ENCODE results near the gene MRPS35.

The MRPS35 gene

DNA sequence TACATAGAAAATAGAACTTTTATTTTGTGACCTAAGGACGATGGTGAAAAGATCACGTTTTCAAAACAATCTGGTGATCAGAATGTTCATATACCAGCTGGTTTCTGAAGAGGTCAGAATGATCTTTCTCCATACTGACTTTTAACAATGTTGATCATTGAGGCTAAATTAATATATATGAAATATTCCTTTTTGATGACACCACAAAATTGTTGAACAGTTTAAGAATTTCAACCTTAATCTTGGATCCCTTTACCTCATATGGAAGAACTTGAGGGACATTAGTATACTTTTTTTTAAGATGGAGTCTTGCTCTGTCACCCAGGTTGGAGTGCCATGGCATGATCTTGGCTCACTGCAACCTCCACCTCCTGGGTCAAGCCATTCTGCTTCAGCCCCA, 17.2 kb upstream of the MRPS35 start:
- H3K4me3 ChIP-seq (ENCODE audit: low read depth, low read length): no peak overlapping the region
- TF ChIP-seq, protein P1, sequence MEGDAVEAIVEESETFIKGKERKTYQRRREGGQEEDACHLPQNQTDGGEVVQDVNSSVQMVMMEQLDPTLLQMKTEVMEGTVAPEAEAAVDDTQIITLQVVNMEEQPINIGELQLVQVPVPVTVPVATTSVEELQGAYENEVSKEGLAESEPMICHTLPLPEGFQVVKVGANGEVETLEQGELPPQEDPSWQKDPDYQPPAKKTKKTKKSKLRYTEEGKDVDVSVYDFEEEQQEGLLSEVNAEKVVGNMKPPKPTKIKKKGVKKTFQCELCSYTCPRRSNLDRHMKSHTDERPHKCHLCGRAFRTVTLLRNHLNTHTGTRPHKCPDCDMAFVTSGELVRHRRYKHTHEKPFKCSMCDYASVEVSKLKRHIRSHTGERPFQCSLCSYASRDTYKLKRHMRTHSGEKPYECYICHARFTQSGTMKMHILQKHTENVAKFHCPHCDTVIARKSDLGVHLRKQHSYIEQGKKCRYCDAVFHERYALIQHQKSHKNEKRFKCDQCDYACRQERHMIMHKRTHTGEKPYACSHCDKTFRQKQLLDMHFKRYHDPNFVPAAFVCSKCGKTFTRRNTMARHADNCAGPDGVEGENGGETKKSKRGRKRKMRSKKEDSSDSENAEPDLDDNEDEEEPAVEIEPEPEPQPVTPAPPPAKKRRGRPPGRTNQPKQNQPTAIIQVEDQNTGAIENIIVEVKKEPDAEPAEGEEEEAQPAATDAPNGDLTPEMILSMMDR (IDR thresholded peaks at IDR 0.05; ENCODE audit: borderline replicate concordance, insufficient read depth, low read depth, low read length): no peak

GRCh38 chr12:27695556-27696292, 14.9 kb upstream of the MRPS35 start:
- no peak overlapping the region for H3K4me3 ChIP-seq (ENCODE audit: low read depth, low read length)
- TF ChIP-seq, protein P1 (IDR thresholded peaks at IDR 0.05; ENCODE audit: borderline replicate concordance, insufficient read depth, low read depth, low read length): no peak

DNA sequence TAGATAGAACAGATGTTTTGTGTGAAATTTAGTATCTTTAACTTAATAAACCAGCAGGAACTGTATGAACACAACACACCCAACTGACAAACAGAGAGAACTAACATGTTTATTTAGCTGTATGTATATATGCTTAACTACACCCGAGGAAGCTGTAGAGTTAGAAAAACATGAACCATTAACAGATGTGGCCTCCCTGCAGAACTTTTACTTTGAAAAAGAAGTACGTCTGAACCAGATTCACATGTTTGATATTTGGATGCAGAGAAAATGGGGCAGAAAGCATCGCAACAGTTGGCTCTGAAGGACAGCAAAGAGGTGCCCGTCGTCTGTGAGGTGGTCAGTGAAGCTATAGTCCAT, 14.4 kb upstream of the MRPS35 start, which contains the start of gene REP15:
REP15 (plus strand) TSS at position 155 of the 360 bp plus-strand sequence; CDS start at position 271, 116 bp downstream.
- TF ChIP-seq, protein P1 (IDR thresholded peaks at IDR 0.05; ENCODE audit: borderline replicate concordance, insufficient read depth, low read depth, low read length): no peak
- no peak within 1 kb of the TSS for H3K4me3 ChIP-seq (ENCODE audit: low read depth, low read length)

GRCh38 chr12:27696864-27697564, 13.6 kb upstream of the MRPS35 start:
- H3K4me3 ChIP-seq (ENCODE audit: low read depth, low read length): no peak overlapping the region
- TF ChIP-seq, protein P1 (IDR thresholded peaks at IDR 0.05; ENCODE audit: borderline replicate concordance, insufficient read depth, low read depth, low read length): no peak

DNA sequence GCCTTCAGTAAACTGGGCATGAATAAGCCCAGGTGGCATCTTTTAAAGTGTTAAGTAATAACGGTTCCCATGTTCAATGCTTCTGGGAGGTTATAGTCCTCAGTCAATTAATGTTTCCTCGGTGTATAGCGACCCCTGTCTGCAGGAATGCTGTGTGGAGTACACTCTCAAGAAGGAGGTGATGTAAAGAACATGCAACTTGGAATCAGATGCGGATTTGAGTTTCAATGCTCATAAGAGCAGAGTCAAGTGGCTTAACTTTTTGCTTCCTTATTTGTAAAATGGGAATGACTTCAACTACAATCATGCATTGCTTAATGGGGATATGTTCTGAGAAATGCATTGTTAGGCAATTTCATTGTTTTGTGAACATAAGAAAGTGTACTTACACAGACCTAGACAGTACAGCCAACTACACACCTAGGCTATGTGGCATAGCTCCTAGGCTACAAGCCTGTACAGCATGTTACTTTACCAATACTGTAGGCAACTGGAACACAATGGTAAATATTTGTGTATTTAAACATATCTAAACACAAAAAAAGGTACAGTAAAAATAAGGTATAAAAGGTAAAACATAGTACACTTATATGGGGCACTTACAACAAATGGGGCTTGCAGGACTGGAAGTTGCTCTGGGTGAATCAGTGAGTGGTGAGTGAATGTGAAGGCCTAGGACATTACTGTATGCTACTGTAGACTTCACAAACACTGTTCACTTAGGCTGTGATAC, 6.7 kb upstream of the MRPS35 start:
- no peak overlapping the region for H3K4me3 ChIP-seq (ENCODE audit: low read depth, low read length)
- TF ChIP-seq, protein P1 (IDR thresholded peaks at IDR 0.05; ENCODE audit: borderline replicate concordance, insufficient read depth, low read depth, low read length): peak; percentile 79

- TF ChIP-seq, protein P1 (IDR thresholded peaks at IDR 0.05; ENCODE audit: borderline replicate concordance, insufficient read depth, low read depth, low read length): no peak
- no peak overlapping the region for H3K4me3 ChIP-seq (ENCODE audit: low read depth, low read length)
These were observed 5.4 kb upstream of the MRPS35 start for GRCh38 chr12:27705263-27705662.
